ENCODE data around the gene PAPPA.

DNA sequence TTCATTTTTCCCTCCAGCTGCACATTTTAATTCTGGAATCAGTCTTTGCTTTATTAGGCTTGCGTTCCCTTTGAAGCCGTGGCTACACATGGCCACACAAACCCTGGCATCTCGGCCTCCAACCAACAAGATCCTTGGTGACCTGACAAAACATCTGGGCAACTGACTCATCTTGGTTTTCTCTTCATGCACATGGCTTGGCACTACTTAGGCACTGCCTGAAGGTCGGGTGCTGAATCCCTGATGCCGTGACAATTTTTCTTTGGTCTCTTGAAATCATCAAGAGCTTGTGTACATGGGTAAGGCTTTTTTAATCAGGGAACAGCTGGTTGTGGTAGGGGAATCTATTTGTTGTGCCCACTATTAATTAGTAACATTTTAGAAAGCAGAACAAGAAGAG is 16.0 kb upstream of the PAPPA start:
- TF ChIP-seq, protein P1, sequence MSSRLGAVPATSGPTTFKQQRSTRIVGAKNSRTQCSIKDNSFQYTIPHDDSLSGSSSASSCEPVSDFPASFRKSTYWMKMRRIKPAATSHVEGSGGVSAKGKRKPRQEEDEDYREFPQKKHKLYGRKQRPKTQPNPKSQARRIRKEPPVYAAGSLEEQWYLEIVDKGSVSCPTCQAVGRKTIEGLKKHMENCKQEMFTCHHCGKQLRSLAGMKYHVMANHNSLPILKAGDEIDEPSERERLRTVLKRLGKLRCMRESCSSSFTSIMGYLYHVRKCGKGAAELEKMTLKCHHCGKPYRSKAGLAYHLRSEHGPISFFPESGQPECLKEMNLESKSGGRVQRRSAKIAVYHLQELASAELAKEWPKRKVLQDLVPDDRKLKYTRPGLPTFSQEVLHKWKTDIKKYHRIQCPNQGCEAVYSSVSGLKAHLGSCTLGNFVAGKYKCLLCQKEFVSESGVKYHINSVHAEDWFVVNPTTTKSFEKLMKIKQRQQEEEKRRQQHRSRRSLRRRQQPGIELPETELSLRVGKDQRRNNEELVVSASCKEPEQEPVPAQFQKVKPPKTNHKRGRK (tag; IDR thresholded peaks at IDR 0.05) = no peak
- TF ChIP-seq CHCHD3 (CRISPR knock-in tag; IDR thresholded peaks at IDR 0.05) (no peak), POLR2AphosphoS5 (IDR thresholded peaks at IDR 0.05; ENCODE audit: control insufficient read depth, insufficient read depth, low read depth, low read length) (no peak), UBTF (IDR thresholded peaks at IDR 0.05; ENCODE audit: borderline replicate concordance in 1 of 2, low read depth in 2 of 2, low read length in 2 of 2) (no peak)
- TF ChIP-seq, protein P2, sequence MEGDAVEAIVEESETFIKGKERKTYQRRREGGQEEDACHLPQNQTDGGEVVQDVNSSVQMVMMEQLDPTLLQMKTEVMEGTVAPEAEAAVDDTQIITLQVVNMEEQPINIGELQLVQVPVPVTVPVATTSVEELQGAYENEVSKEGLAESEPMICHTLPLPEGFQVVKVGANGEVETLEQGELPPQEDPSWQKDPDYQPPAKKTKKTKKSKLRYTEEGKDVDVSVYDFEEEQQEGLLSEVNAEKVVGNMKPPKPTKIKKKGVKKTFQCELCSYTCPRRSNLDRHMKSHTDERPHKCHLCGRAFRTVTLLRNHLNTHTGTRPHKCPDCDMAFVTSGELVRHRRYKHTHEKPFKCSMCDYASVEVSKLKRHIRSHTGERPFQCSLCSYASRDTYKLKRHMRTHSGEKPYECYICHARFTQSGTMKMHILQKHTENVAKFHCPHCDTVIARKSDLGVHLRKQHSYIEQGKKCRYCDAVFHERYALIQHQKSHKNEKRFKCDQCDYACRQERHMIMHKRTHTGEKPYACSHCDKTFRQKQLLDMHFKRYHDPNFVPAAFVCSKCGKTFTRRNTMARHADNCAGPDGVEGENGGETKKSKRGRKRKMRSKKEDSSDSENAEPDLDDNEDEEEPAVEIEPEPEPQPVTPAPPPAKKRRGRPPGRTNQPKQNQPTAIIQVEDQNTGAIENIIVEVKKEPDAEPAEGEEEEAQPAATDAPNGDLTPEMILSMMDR (IDR thresholded peaks at IDR 0.05 in 2 of 3, conservative IDR thresholded peaks at IDR 0.05 in 1 of 3; ENCODE audit: insufficient read depth in 2 of 3, low read depth in 1 of 3, low read length in 3 of 3) = no peak
